GM19035 (cell line): ENCODE data around the gene MFSD6.

Experiments used
- ATAC-seq: cut with Tn5 transposase; IDR thresholded peaks from one replicate; pipeline ENCODE4 v1.9.1; 2021; ENCODE audit not compliant: unreplicated experiment

The MFSD6 gene

GRCh38 chr2:190435031-190435670 lies 27.0 kb downstream of the MFSD6 start:
- ATAC-seq, result no peak

GRCh38 chr2:190436557-190436956 lies 28.4 kb downstream of the MFSD6 start:
- ATAC-seq, result no peak

- no peak for ATAC-seq
These were observed 32.0 kb downstream of the MFSD6 start for GRCh38 chr2:190440113-190440512.

- ATAC-seq, result no peak
These were observed 33.4 kb downstream of the MFSD6 start for GRCh38 chr2:190441564-190441963.

GRCh38 chr2:190443055-190443454 lies 34.9 kb downstream of the MFSD6 start:
- no peak for ATAC-seq

- no peak for ATAC-seq
These were observed 35.8 kb downstream of the MFSD6 start for GRCh38 chr2:190443778-190444481.

GRCh38 chr2:190444976-190445375 lies 36.8 kb downstream of the MFSD6 start:
- no peak for ATAC-seq

- no peak for ATAC-seq
These were observed 38.0 kb downstream of the MFSD6 start for GRCh38 chr2:190446193-190446592.

- no peak for ATAC-seq
These were observed 38.8 kb downstream of the MFSD6 start for GRCh38 chr2:190446750-190447516.

- ATAC-seq, result no peak
These were observed 39.6 kb downstream of the MFSD6 start for GRCh38 chr2:190447766-190448165.

- no peak for ATAC-seq
These were observed 41.8 kb downstream of the MFSD6 start for GRCh38 chr2:190449925-190450324.

- no peak for ATAC-seq
These were observed 42.2 kb downstream of the MFSD6 start for GRCh38 chr2:190450363-190450762.

GRCh38 chr2:190451561-190452176 lies 43.5 kb downstream of the MFSD6 start:
- no peak for ATAC-seq

GRCh38 chr2:190452433-190452832 lies 44.3 kb downstream of the MFSD6 start:
- ATAC-seq, result no peak

GRCh38 chr2:190454795-190455194 lies 46.6 kb downstream of the MFSD6 start:
- ATAC-seq, result no peak

GRCh38 chr2:190455358-190456095 lies 47.4 kb downstream of the MFSD6 start:
- no peak for ATAC-seq

- no peak for ATAC-seq
These were observed 48.7 kb downstream of the MFSD6 start for GRCh38 chr2:190456833-190457232.

- ATAC-seq, result no peak
These were observed 49.1 kb downstream of the MFSD6 start for GRCh38 chr2:190457256-190457655.

GRCh38 chr2:190458352-190459107 lies 50.4 kb downstream of the MFSD6 start:
- ATAC-seq, result no peak

- no peak for ATAC-seq
These were observed 51.7 kb downstream of the MFSD6 start for GRCh38 chr2:190459881-190460280.
